ENCODE data around the gene DAB1. TPM values are rescaled to one million over a fixed set of nuclear protein-coding genes. Genes with fewer than 3 reads are reported as not detected.
"Not testable (repeated sequence)": the region's sequence is repeated elsewhere in the genome, so short reads cannot be mapped to it uniquely, and the experiment has no call there.

DAB1 gene
- total RNA-seq, 2 donors from 2014 or later: 8.7 to 13.6 TPM

- Mint-ChIP-seq H3K27ac (no peak overlapping the region), H3K27me3 (no peaks in the 10 kb centered on the region), H3K4me1 (no peaks in the 10 kb centered on the region), H3K36me3 (ENCODE audit: low read depth) (peaks cover 2% of the 10 kb centered on the region), H3K4me3 (no peak overlapping the region)
- ATAC-seq: no peak
- no peaks in the 10 kb centered on the region for H3K9me3 ChIP-seq (ENCODE audit: control insufficient read depth, low read length, poor library complexity, severe bottlenecking)
- DNase-seq: no peak
Observed at GRCh38 chr1:57111175-57111574, 312.7 kb downstream of the DAB1 start.

- Mint-ChIP-seq H3K27ac (no peak overlapping the region), H3K36me3 (ENCODE audit: low read depth) (peaks cover 2% of the 10 kb centered on the region), H3K4me3 (no peak overlapping the region), H3K4me1 (no peaks in the 10 kb centered on the region), H3K27me3 (no peaks in the 10 kb centered on the region)
- ATAC-seq: no peak
- H3K9me3 ChIP-seq (ENCODE audit: control insufficient read depth, low read length, poor library complexity, severe bottlenecking): no peaks in the 10 kb centered on the region
- no peak for DNase-seq
Observed at GRCh38 chr1:57109883-57110282, 314.0 kb downstream of the DAB1 start.

- Mint-ChIP-seq H3K36me3 (ENCODE audit: low read depth) (peaks cover 4% of the 10 kb centered on the region), H3K4me3 (no peak overlapping the region), H3K27me3 (no peaks in the 10 kb centered on the region), H3K27ac (no peak overlapping the region), H3K4me1 (no peaks in the 10 kb centered on the region)
- DNase-seq (no peak), ATAC-seq (no peak)
- H3K9me3 ChIP-seq (ENCODE audit: control insufficient read depth, low read length, poor library complexity, severe bottlenecking): no peaks in the 10 kb centered on the region
Observed at GRCh38 chr1:57109247-57109646, 314.6 kb downstream of the DAB1 start.

GRCh38 chr1:57106296-57106695, 317.6 kb downstream of the DAB1 start:
- no peaks in the 10 kb centered on the region for H3K27me3 Mint-ChIP-seq
- no peaks in the 10 kb centered on the region for H3K9me3 ChIP-seq (ENCODE audit: control insufficient read depth, low read length, poor library complexity, severe bottlenecking)
- no peak for DNase-seq
- no peak overlapping the region for H3K27ac Mint-ChIP-seq
- H3K4me3 Mint-ChIP-seq: no peak overlapping the region
- H3K4me1 Mint-ChIP-seq: no peaks in the 10 kb centered on the region
- no peak for ATAC-seq
- H3K36me3 Mint-ChIP-seq (ENCODE audit: low read depth): peaks cover 2% of the 10 kb centered on the region

GRCh38 chr1:57102561-57103326, 321.1 kb downstream of the DAB1 start:
- H3K4me3 Mint-ChIP-seq: no peak overlapping the region
- no peaks in the 10 kb centered on the region for H3K27me3 Mint-ChIP-seq
- peaks cover 2% of the 10 kb centered on the region for H3K36me3 Mint-ChIP-seq (ENCODE audit: low read depth)
- no peaks in the 10 kb centered on the region for H3K4me1 Mint-ChIP-seq
- ATAC-seq (no peak), DNase-seq (no peak)
- no peaks in the 10 kb centered on the region for H3K9me3 ChIP-seq (ENCODE audit: control insufficient read depth, low read length, poor library complexity, severe bottlenecking)
- no peak overlapping the region for H3K27ac Mint-ChIP-seq

GRCh38 chr1:57101209-57101608, 322.7 kb downstream of the DAB1 start:
- Mint-ChIP-seq H3K27ac (no peak overlapping the region), H3K27me3 (no peaks in the 10 kb centered on the region), H3K36me3 (ENCODE audit: low read depth) (peaks cover 2% of the 10 kb centered on the region), H3K4me3 (no peak overlapping the region), H3K4me1 (no peaks in the 10 kb centered on the region)
- no peak for ATAC-seq
- no peaks in the 10 kb centered on the region for H3K9me3 ChIP-seq (ENCODE audit: control insufficient read depth, low read length, poor library complexity, severe bottlenecking)
- DNase-seq: no peak

- no peak for ATAC-seq
- DNase-seq: no peak
- no peak overlapping the region for H3K27ac Mint-ChIP-seq
- H3K36me3 Mint-ChIP-seq (ENCODE audit: low read depth): no peaks in the 10 kb centered on the region
- H3K4me1 Mint-ChIP-seq: no peaks in the 10 kb centered on the region
- H3K27me3 Mint-ChIP-seq: no peaks in the 10 kb centered on the region
- H3K4me3 Mint-ChIP-seq: no peak overlapping the region
- H3K9me3 ChIP-seq (ENCODE audit: control insufficient read depth, low read length, poor library complexity, severe bottlenecking): no peaks in the 10 kb centered on the region
Observed at GRCh38 chr1:57094749-57095148, 329.1 kb downstream of the DAB1 start.

- H3K9me3 ChIP-seq (ENCODE audit: control insufficient read depth, low read length, poor library complexity, severe bottlenecking): no peaks in the 10 kb centered on the region
- ATAC-seq: no peak
- no peak overlapping the region for H3K27ac Mint-ChIP-seq
- H3K27me3 Mint-ChIP-seq: no peaks in the 10 kb centered on the region
- no peaks in the 10 kb centered on the region for H3K36me3 Mint-ChIP-seq (ENCODE audit: low read depth)
- H3K4me1 Mint-ChIP-seq: no peaks in the 10 kb centered on the region
- H3K4me3 Mint-ChIP-seq: no peak overlapping the region
- DNase-seq: no peak
Observed at GRCh38 chr1:57093122-57093521, 330.7 kb downstream of the DAB1 start.

GRCh38 chr1:57091642-57092041, 332.2 kb downstream of the DAB1 start:
- Mint-ChIP-seq H3K27ac (no peak overlapping the region), H3K4me3 (no peak overlapping the region), H3K27me3 (no peaks in the 10 kb centered on the region), H3K4me1 (no peaks in the 10 kb centered on the region), H3K36me3 (ENCODE audit: low read depth) (no peaks in the 10 kb centered on the region)
- H3K9me3 ChIP-seq (ENCODE audit: control insufficient read depth, low read length, poor library complexity, severe bottlenecking): no peaks in the 10 kb centered on the region
- no peak for ATAC-seq
- DNase-seq: no peak

- no peaks in the 10 kb centered on the region for H3K9me3 ChIP-seq (ENCODE audit: control insufficient read depth, low read length, poor library complexity, severe bottlenecking)
- no peaks in the 10 kb centered on the region for H3K36me3 Mint-ChIP-seq (ENCODE audit: low read depth)
- no peaks in the 10 kb centered on the region for H3K27me3 Mint-ChIP-seq
- H3K4me1 Mint-ChIP-seq: no peaks in the 10 kb centered on the region
- H3K4me3 Mint-ChIP-seq: no peak overlapping the region
- DNase-seq (no peak), ATAC-seq (no peak)
- H3K27ac Mint-ChIP-seq: no peak overlapping the region
Observed at GRCh38 chr1:57089855-57090254, 334.0 kb downstream of the DAB1 start.

GRCh38 chr1:57089221-57089620, 334.6 kb downstream of the DAB1 start:
- no peaks in the 10 kb centered on the region for H3K36me3 Mint-ChIP-seq (ENCODE audit: low read depth)
- no peak overlapping the region for H3K4me3 Mint-ChIP-seq
- H3K27ac Mint-ChIP-seq: no peak overlapping the region
- no peaks in the 10 kb centered on the region for H3K4me1 Mint-ChIP-seq
- ATAC-seq: no peak
- no peaks in the 10 kb centered on the region for H3K27me3 Mint-ChIP-seq
- DNase-seq: no peak
- no peaks in the 10 kb centered on the region for H3K9me3 ChIP-seq (ENCODE audit: control insufficient read depth, low read length, poor library complexity, severe bottlenecking)

GRCh38 chr1:57088653-57089052, 335.2 kb downstream of the DAB1 start:
- Mint-ChIP-seq H3K27me3 (no peaks in the 10 kb centered on the region), H3K4me1 (no peaks in the 10 kb centered on the region), H3K4me3 (no peak overlapping the region), H3K27ac (no peak overlapping the region), H3K36me3 (ENCODE audit: low read depth) (no peaks in the 10 kb centered on the region)
- DNase-seq: no peak
- no peak for ATAC-seq
- no peaks in the 10 kb centered on the region for H3K9me3 ChIP-seq (ENCODE audit: control insufficient read depth, low read length, poor library complexity, severe bottlenecking)

- H3K36me3 Mint-ChIP-seq (ENCODE audit: low read depth); H3K9me3 ChIP-seq (ENCODE audit: control insufficient read depth, low read length, poor library complexity, severe bottlenecking); H3K4me1 Mint-ChIP-seq; H3K27me3 Mint-ChIP-seq; ATAC-seq; H3K27ac Mint-ChIP-seq; DNase-seq; H3K4me3 Mint-ChIP-seq: not testable (repeated sequence)
Observed at GRCh38 chr1:57087660-57088059, 336.2 kb downstream of the DAB1 start.

GRCh38 chr1:57086154-57086553, 337.7 kb downstream of the DAB1 start:
- H3K9me3 ChIP-seq (ENCODE audit: control insufficient read depth, low read length, poor library complexity, severe bottlenecking): no peaks in the 10 kb centered on the region
- Mint-ChIP-seq H3K27me3 (no peaks in the 10 kb centered on the region), H3K4me3 (no peak overlapping the region), H3K36me3 (ENCODE audit: low read depth) (no peaks in the 10 kb centered on the region), H3K27ac (no peak overlapping the region), H3K4me1 (no peaks in the 10 kb centered on the region)
- no peak for ATAC-seq
- DNase-seq: no peak
